ENCODE data around the gene LHX5.

Gene LHX5

GRCh38 chr12:113413488-113413939, 58.2 kb downstream of the LHX5 start:
- Mint-ChIP-seq H3K27me3 (peaks cover 13% of the 10 kb centered on the region), H3K4me3 (no peak overlapping the region), H3K4me1 (peaks cover 6% of the 10 kb centered on the region), H3K9me3 (peaks cover 2% of the 10 kb centered on the region), H3K27ac (no peak overlapping the region), H3K36me3 (peaks cover 2% of the 10 kb centered on the region)
- DNase-seq (ENCODE audit: low spot score in 2 of 2) (no peak), ATAC-seq (ENCODE audit: low read depth) (no peak)
